ENCODE measurements around the gene RAB1B.

DNA sequence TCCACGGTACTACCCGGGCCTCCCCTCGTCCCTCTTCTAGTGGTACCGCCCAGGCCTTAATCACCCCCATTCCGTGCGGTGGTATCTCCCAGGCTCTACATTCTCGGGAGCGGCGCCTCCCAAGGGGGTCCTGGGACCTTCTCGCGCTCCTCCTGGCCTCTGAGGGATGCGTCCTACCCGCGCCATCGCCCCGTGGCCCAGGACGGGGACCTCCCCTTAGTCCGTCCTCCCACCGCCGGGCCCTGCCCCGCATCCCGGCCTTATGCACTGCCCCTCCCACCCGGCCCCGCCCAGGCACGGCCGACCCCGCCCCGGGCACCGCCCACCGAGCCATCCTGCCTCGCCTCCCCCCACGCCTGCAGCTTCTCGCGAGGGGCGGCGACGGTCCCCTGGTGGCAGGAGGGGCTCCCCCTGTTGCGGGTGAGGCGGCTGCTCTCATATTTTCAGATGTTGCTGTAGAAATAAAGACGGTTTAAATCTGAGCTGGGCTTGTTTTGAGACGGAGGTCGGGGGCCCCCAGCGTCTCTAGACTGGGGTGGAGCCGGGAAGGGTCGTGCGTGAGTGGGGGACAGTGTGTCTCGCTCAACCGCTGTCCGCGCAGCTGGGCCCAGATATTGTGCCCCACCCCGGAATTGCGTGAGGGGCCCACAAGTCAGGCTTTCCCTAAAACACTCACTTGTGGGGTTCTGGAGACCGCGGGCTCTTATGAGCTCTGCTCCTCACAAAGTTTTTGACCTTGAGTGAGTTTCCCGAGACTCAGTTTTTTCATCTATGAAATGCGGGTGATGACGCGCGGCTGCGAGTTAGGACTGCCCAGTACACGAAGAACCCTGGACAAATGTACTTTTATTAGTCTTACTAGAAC, 828 bp upstream of the RAB1B start:
- TF ChIP-seq, protein P1, sequence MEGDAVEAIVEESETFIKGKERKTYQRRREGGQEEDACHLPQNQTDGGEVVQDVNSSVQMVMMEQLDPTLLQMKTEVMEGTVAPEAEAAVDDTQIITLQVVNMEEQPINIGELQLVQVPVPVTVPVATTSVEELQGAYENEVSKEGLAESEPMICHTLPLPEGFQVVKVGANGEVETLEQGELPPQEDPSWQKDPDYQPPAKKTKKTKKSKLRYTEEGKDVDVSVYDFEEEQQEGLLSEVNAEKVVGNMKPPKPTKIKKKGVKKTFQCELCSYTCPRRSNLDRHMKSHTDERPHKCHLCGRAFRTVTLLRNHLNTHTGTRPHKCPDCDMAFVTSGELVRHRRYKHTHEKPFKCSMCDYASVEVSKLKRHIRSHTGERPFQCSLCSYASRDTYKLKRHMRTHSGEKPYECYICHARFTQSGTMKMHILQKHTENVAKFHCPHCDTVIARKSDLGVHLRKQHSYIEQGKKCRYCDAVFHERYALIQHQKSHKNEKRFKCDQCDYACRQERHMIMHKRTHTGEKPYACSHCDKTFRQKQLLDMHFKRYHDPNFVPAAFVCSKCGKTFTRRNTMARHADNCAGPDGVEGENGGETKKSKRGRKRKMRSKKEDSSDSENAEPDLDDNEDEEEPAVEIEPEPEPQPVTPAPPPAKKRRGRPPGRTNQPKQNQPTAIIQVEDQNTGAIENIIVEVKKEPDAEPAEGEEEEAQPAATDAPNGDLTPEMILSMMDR (IDR thresholded peaks at IDR 0.05; ENCODE audit: low read depth, low read length, missing input control), result peak; percentile 6
- TF ChIP-seq JUND (IDR thresholded peaks at IDR 0.05), result peak in 1 of 2 donors; percentile 47
- no peak for TF ChIP-seq RAD21 (IDR thresholded peaks at IDR 0.05)
- TF ChIP-seq, protein P2, sequence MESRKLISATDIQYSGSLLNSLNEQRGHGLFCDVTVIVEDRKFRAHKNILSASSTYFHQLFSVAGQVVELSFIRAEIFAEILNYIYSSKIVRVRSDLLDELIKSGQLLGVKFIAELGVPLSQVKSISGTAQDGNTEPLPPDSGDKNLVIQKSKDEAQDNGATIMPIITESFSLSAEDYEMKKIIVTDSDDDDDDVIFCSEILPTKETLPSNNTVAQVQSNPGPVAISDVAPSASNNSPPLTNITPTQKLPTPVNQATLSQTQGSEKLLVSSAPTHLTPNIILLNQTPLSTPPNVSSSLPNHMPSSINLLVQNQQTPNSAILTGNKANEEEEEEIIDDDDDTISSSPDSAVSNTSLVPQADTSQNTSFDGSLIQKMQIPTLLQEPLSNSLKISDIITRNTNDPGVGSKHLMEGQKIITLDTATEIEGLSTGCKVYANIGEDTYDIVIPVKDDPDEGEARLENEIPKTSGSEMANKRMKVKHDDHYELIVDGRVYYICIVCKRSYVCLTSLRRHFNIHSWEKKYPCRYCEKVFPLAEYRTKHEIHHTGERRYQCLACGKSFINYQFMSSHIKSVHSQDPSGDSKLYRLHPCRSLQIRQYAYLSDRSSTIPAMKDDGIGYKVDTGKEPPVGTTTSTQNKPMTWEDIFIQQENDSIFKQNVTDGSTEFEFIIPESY (IDR thresholded peaks at IDR 0.05), result no peak
- TF ChIP-seq RXRA (IDR thresholded peaks at IDR 0.05), result no peak
- TF ChIP-seq, protein P3, sequence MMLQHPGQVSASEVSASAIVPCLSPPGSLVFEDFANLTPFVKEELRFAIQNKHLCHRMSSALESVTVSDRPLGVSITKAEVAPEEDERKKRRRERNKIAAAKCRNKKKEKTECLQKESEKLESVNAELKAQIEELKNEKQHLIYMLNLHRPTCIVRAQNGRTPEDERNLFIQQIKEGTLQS (IDR thresholded peaks at IDR 0.05), result no peak
- TF ChIP-seq TAF1 (conservative IDR thresholded peaks at IDR 0.05), result no peak
- no peak for TF ChIP-seq YY1 (IDR thresholded peaks at IDR 0.05)
- TF ChIP-seq GABPA (IDR thresholded peaks at IDR 0.05 in 1 of 2, conservative IDR thresholded peaks at IDR 0.05 in 1 of 2), result no peak
- no peak for TF ChIP-seq FOXA1 (IDR thresholded peaks at IDR 0.05)
- no peak for TF ChIP-seq EGR1 (IDR thresholded peaks at IDR 0.05; ENCODE audit: low read depth in 2 of 2)
- TF ChIP-seq, protein P4, sequence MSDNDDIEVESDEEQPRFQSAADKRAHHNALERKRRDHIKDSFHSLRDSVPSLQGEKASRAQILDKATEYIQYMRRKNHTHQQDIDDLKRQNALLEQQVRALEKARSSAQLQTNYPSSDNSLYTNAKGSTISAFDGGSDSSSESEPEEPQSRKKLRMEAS (IDR thresholded peaks at IDR 0.05), result no peak
- TF ChIP-seq, protein P5, sequence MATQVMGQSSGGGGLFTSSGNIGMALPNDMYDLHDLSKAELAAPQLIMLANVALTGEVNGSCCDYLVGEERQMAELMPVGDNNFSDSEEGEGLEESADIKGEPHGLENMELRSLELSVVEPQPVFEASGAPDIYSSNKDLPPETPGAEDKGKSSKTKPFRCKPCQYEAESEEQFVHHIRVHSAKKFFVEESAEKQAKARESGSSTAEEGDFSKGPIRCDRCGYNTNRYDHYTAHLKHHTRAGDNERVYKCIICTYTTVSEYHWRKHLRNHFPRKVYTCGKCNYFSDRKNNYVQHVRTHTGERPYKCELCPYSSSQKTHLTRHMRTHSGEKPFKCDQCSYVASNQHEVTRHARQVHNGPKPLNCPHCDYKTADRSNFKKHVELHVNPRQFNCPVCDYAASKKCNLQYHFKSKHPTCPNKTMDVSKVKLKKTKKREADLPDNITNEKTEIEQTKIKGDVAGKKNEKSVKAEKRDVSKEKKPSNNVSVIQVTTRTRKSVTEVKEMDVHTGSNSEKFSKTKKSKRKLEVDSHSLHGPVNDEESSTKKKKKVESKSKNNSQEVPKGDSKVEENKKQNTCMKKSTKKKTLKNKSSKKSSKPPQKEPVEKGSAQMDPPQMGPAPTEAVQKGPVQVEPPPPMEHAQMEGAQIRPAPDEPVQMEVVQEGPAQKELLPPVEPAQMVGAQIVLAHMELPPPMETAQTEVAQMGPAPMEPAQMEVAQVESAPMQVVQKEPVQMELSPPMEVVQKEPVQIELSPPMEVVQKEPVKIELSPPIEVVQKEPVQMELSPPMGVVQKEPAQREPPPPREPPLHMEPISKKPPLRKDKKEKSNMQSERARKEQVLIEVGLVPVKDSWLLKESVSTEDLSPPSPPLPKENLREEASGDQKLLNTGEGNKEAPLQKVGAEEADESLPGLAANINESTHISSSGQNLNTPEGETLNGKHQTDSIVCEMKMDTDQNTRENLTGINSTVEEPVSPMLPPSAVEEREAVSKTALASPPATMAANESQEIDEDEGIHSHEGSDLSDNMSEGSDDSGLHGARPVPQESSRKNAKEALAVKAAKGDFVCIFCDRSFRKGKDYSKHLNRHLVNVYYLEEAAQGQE (IDR thresholded peaks at IDR 0.05), result no peak
- no peak for TF ChIP-seq HNF4G (IDR thresholded peaks at IDR 0.05)
